ENCODE results near the gene CCDC78.

DNA sequence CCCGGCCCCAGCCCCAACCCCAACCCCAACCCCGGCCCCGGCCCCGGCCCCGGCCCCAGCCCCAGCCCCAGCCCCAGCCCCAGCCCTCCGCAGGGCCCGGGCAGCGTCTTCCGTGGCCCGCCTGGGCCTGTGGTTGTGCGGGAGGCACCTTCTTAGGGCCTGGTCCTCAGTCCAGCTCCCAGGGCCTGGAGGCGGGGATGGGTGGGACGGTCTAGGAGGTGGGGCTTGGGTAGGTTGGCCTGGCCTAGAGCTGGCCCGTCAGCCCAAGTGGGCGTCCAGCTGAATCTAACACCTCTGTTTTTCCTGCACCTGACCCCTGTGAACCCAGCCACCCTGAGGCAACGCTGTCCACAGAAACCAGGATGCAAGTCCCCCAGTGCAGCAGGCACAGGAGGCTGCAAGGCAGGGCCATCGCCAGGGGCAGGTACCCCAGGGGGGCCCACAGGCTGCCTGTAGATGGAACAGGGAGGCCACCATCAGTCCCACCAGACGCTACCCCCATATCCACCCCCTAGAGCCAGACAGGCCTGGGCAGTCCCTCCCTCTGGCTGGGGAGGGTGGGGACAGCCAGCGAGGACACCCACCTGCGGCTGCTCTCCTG lies 43.0 kb upstream of the CCDC78 start:
- TF ChIP-seq FOXA1 (IDR thresholded peaks at IDR 0.05) (no peak), NFRKB (IDR thresholded peaks at IDR 0.05) (no peak), SP1 (IDR thresholded peaks at IDR 0.05) (no peak), BHLHE40 (IDR thresholded peaks at IDR 0.05; ENCODE audit: borderline replicate concordance) (no peak), HDGF (IDR thresholded peaks at IDR 0.05; ENCODE audit: borderline replicate concordance) (no peak), FOXM1 (IDR thresholded peaks at IDR 0.05; ENCODE audit: borderline replicate concordance) (no peak), SUZ12 (IDR thresholded peaks at IDR 0.05) (no peak), TARDBP (IDR thresholded peaks at IDR 0.05) (no peak), L3MBTL2 (conservative IDR thresholded peaks at IDR 0.05) (no peak), ZNF384 (IDR thresholded peaks at IDR 0.05) (no peak), ARNT (IDR thresholded peaks at IDR 0.05) (no peak), FOXK2 (IDR thresholded peaks at IDR 0.05) (no peak), CTBP1 (IDR thresholded peaks at IDR 0.05; ENCODE audit: borderline replicate concordance) (no peak)
- TF ChIP-seq, protein P1, sequence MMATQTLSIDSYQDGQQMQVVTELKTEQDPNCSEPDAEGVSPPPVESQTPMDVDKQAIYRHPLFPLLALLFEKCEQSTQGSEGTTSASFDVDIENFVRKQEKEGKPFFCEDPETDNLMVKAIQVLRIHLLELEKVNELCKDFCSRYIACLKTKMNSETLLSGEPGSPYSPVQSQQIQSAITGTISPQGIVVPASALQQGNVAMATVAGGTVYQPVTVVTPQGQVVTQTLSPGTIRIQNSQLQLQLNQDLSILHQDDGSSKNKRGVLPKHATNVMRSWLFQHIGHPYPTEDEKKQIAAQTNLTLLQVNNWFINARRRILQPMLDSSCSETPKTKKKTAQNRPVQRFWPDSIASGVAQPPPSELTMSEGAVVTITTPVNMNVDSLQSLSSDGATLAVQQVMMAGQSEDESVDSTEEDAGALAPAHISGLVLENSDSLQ (IDR thresholded peaks at IDR 0.05), result no peak

Data from HEK293T (cell line).